GM21367 (cell line): ENCODE data around the gene SLC25A47.

Experiments
- ATAC-seq: cut with Tn5 transposase; IDR thresholded peaks from one replicate; pipeline ENCODE4 v1.9.1; 2021; ENCODE audit not compliant: unreplicated experiment

The SLC25A47 gene

DNA sequence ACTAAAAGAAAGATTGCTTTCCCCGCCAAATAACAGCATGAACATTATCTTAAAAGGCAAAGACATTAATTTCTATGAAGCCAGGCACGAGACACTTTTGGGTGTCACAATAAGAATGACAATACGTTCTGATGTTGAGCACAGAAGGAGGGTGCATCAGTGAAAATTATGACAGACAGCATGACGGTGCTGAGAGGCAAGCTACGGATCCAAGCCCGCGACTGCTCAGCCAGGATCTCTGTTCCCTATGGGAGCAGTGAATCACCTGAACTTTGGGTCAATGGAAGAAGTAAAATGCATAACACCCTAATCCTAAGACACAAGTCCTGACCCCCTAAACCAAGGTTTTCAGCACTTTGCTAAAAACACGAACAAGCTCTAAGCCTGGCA, 51.7 kb downstream of the SLC25A47 start:
- ATAC-seq = no peak

DNA sequence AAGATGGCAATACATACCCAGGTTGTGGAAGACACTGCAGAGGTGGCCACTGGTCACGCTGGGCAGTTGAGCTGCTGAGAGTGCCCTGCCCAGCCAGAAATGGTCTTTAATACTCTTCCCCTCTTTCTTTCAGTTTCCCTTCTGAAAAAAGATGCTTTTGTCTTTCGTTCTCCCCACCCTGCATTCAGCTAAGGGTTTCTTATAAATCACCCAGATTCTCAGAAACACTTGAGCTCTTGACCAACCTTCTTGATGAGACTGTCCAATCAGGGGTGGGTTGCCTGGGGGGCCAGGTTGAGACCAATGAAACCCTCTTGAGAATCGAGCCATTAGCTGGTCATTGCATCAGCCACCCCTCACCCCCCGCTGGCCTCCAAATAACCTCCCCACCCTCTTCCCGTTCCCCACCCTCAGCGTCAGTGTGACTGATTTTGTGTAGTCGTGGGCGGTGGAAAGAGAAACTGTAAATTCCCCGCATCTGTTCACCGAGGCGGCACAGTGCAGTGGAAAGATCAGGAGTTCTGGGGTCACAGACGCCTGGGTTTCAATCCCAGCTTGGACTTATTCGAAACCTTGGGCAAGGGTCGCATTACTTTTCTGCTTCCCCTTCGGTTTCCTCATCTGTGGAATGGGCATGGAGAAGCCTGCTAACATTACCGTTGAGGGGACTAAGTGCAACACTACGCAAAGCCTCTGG, 52.3 kb downstream of the SLC25A47 start:
- peak; percentile 31 for ATAC-seq

DNA sequence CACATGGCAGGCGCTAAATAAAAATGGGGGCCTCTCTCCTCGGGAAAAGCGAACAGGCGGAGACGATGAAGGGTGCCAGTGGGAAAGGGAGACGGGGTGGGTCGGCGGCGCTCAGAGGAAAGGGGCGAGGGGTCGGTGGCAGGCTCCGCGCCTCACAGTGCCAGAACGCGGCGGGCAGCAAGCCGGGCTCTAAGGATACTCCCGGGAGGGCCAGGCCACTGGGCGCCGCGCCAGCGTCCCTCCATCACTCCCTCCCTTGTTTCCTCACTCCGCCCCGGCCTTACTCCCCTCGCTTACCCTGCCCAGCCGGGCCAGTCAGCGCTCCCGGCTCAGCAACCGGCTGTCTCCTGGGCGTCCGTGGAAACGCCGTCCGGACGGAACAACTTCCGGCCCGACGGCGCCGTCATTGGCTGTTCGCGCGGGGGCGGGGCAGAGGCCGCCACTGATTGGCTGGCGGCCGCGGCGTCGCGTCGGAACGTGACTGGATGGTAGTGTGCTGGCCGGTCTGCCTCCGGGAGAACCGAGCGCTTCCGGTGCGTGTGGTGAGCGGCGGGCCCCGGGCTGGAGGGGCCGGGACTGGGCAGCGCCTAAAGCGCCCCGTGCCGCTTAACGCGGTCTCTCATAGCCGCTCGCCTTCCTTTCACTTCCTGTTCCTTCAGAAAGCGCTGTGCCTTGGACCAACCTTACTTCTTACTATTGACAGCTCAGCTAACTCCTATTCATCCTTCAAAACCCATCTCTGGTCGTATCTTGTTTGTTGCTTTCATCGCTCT, 53.0 kb downstream of the SLC25A47 start, which contains the start of gene WDR25:
WDR25 (plus strand) TSS at position 523 of the 773 bp plus-strand sequence.
- ATAC-seq = peak; percentile 79

DNA sequence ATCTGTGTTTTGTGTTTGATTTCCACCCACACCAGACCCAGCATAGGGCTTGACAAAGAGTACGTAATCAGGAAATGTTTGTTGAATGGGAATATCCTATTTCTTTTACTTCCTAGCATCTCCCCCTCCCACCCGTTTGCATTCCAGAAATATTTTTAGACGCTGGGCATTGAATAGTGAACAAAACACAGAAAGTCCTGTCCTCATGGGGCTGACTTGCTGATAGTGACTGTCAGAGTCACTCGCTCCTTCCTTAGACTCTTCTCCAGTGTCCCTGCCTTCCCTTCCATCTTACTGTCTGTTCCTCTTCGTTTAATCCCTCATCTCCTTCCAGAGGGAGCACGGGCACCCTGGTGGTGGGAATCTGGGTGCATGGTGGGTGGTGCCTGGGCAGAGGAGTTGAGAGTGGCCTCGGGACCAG, 53.6 kb downstream of the SLC25A47 start:
- no peak for ATAC-seq
